ENCODE results near the gene BANF2.

The BANF2 gene

DNA sequence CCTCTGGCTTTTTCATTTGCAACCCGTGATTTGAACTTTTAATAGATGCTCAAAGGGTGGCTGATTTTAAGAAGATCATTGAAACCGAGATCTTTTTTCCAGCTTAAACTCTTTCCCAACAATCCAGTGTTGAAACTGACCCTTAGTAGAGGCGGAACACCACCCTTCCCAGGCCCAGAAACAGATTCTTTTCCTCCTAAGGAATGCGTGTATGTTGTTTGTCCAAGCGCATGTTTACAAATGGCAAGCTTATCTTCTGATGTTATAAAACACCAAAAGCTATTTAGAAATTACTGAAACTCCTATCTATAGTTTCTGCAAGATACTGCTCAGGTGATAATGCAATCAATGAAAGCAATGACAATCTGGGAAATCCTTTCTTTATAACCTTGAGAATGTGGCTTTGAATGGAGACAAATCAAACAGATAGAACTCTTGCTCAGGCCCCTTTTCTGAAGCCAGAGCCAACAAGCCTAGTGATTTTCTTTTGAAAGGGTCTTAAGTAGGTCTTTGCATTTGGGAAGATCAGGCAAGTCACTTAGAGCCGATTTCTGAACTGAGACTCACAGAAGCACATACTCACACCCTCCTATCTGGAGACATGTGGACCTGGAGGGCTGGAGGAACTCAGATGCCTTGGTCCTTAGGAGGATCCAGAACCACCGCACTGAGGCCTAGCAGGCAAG lies 9.1 kb downstream of the BANF2 start:
- no peak for FAIRE-seq
- no peak for DNase-seq (ENCODE audit: low spot score)

DNA sequence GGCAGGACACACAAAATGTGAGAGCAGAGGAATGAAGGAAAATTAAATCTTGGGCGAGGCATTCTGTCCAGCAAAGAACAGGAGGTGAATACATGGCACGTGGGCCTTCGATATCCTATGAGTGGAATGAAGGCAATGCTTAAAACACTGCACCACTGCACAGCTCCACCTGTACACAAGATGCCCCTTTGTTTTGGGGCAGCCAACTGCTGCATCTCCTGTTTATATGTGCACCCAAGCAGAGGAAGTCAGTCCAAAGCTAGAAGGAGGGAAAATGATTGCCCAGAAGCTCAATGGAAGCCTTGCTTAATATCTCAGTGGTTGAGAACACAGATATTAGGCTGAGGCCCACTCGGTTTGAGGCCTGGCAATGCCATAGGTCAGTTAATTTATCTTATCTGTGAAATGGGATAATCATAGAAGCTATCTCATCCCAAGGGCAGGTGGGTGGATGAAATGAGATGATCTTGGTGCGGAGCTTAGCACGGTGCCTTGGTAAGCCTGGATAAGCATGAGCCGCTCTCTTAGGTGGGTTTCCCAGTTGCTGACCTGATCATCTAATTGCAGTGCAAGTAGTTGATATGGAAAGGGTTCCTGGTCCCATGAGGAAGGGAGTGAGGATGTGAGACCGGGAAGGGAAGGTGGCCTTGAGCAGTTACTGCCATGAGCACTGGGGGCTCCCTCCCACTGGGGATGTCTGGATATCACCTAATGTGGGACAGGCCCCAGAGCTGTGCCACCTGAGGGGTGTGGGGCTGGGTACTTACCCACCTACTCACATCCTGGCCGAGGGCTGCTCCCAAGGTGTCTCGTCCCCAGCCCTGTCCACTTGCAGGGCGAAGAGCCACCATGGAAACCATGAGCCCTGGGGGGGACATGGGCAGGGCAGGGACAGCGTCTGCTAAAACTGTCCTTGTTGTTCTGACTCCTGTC lies 9.9 kb downstream of the BANF2 start:
- FAIRE-seq: no peak
- DNase-seq (ENCODE audit: low spot score): no peak

DNA sequence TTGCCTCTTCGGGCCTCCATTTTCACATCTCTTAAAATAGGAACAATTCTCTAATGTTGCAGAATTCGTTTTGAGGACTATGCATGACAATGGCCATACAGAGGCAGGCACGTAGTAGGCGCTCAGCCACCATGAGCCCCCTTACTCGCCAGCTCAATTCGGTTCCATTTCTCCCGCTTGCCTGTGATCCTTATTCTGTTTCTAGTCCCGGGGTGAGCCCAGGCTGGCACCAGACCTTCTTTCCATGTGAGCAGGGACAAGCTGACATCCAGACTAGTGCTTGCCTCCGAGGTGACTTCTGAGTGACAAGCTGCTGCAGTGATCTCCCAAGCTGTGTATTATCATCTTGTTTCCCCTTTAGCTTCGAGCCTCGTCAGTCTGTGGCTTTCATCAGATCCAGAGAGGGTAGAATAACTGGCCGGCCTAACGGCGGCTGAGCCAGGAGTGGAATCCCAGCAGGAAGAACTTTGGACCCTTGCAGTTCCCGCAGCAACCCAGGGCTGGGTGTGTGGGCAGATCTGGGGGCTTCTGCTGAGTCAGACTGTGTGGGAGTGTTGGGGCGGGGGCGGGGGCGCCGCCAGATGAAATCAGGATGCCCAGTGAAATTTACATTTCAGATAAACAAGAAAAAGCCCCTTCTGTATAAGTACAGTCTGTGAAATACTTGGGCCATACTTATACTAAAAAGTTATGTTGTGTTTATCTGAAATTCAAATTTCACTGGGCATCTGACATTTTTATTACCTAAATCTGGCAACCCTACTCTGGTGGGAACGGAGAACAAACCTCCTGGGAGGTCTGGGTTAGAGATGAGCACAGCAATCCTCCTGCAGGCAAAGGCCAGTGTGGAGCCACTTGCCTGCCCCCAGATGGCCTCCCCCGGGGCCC lies 10.9 kb downstream of the BANF2 start:
- FAIRE-seq (no peak), DNase-seq (ENCODE audit: low spot score) (no peak)

DNA sequence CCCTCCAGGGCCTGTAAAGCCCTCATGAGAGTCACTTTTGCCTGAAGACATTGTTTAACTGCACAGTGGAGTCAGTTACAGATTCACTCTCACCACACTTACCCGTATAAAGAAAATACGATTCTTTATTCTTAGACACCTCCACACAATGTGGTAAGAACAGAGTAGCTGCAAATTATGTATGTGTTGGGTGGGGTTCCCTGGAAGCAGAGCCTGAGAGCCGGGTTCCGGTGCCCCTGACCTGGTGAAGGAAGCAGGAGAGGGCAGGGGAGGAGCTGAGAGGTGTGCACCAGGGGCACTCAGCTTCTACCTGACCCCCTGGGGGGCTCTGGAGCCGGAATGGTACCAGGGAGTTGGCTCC lies 11.5 kb downstream of the BANF2 start:
- DNase-seq (ENCODE audit: low spot score): no peak
- FAIRE-seq: no peak

DNA sequence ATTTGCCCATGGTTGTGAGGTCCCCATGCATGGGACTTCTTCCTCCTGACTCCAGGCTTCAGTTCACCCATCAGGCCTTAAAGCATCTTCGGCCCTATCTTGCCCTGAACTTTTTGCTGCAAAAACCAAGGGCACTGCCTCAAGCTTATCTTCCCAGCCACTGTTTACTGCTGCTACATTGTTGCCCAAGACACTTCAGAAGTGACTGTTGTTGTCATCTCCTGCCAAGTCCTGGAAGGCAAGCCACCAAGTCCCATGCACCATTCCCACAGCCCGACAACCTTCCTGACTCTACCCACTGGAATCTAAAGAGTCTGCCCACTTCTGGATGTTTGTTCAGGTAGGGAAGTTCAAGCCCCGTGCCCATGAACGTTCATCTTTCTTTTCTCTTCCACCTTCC lies 12.4 kb downstream of the BANF2 start:
- FAIRE-seq (no peak), DNase-seq (ENCODE audit: low spot score) (no peak)

DNA sequence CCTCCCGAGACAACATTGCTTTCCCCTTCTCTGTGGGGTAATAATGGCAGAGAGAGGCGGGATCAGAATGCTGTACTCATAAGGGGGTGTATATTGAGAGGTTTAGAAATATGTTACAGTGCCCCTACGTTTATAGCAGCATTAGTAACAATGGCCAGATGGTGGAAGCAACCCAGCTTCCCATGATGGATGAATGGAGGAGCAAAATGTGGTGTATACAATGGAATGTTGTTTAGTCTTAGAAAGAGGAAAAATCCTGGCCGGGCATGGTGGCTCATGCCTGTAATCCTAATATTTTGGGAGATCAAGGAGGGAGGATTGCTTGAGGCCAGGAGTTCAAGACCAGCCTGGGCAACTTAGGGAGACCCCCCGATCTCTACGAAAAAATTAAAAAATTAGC lies 12.9 kb downstream of the BANF2 start:
- DNase-seq (ENCODE audit: low spot score): no peak
- FAIRE-seq: no peak

DNA sequence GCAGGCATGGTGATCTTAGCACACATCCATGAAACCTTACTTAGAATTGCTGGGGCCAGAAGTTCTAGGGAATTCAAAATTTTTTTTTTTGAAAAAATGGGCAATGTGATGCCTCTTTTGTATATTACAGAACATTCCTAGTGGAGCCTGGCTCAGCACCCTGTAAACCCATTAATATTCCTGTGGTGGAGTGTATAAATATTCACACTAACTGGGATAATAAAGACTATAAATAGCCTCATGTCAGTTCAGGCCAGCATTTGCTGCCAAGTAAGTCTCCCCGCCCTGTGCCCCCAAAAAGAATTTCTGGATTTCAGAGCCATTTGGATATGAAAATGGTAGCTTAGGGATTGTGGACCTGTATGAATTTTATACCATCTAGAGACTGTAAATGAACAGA lies 14.8 kb downstream of the BANF2 start:
- FAIRE-seq: no peak
- DNase-seq (ENCODE audit: low spot score): no peak

DNA sequence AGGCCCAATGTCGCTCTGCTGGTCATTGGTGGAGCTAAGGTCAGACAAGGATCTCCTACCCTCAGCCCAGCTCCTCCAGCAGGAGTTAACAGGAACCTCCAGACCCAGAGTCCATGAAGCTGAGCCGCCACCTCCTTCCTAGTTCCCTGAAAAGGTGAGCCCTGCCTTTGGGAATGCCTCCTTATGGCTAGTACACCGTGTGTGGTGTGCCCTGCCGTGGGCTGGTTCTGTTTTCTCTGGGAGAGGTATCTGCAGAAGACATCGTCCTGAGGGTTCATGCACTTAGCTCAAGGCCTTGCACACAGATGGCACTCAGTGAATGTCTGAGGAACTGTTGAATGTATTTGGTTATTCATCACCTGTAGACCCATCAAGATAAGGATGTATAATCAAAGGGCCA lies 15.3 kb downstream of the BANF2 start:
- DNase-seq (ENCODE audit: low spot score) (no peak), FAIRE-seq (no peak)

DNA sequence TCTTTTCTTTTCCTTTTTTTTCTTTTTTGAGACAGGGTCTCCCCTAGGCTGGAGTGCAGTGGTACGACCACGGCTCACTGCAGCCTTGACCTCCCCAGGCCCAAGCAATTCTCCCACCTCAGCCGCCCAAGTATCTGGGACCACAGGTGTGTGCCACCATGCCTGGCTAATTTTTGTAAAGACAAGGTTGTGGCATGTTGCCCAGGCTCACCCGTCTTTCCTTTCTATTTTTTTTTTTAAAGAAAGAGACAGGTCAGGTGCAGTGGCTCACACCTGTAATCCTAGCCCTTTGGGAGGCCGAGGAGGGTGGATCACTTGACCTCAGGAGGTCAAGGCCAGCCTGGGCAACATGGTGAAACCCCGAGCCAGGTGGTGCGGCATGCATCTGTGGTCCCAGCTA lies 16.6 kb downstream of the BANF2 start:
- FAIRE-seq: no peak
- no peak for DNase-seq (ENCODE audit: low spot score)

DNA sequence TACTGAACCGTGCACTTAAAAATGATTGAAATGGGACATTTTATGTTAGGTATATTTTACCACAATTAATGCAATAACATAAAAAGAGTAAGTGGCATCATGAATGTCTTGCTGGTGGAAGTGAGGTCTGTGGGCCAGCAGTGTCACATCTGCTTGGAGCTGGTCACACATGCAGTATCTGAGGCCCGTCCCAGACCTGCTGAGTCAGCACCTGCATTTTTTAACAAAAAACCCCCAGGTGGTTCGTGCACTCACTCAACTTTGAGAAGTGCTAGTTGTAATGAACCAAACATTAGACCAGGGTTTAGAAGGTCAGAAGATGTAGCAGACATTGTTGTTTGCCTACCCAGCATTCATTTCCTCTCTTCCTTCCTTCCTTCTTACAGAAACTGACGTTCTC lies 21.0 kb downstream of the BANF2 start:
- FAIRE-seq: no peak

DNA sequence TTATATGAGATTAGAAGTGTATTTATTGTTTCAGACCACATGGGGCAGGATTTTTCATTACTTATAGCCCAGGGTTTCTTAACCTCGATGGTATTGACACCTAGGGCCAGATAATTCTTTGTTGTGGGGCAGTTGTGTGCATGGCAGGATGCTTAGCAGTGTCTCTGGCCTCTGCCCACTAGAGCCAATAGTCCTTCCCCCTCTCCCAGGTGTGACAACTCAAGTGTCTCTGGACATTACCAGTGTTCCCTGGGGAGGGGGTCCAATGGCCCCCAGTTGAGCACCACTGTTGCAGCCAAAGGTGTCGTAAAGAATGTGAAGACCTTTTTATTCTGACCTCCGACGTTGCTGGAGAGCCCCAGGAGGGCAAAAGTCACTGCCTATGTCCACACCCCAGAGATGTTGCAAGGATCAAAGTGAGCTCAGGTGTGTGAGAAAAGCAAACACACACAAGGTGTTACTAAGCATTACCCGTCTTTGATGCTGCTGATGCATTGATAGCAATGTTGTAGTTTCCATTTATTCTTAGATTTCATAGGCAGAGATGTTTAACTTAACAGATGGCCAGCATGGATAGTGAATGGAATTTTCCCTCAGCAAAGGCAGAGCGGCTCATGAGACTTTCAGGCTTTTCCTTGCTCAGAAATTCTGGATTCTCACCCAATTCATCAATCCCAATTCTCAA lies 22.2 kb downstream of the BANF2 start:
- FAIRE-seq: no peak
- DNase-seq (ENCODE audit: low spot score): no peak

More for the DNA sequence above, 21.0 kb downstream of the BANF2 start:
- no peak for DNase-seq (ENCODE audit: low spot score)

DNA sequence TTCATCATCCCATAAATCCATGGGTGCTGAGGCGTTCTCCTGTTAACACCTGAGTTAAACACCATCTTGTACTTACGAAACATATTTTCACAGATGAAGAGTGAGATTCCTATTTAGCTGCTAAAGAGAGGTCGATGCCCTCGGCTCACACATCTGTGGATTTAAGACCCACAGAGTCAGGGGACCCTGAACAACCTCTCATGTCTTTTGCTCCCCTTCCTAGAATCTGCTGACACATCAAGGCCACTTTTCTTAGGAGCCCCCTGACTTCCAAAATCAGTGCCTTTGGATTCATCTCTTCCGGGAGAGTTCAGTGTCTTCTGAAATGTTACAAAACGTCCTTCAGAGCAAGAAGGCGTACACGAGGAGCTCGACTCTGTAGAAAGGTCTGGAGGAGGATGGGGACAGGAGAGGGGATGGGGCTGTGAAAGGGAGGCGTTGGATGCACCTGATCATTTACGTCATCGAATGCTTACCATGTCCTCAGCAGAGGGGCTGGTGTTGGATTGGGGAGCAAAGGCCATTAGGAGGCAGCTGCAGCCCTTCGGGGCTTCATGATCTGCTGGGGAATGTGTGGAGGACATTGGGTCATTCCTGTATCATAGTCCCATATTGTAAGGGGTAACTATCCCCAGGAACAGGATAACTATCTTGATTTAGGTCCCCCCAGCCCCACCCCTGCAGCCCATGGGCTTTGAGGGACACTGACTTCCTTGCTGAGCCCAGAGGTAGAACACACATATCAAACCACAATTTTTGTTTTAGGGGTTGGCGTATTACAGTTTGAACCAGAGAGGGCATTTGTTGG lies 22.9 kb downstream of the BANF2 start:
- FAIRE-seq: no peak

DNA sequence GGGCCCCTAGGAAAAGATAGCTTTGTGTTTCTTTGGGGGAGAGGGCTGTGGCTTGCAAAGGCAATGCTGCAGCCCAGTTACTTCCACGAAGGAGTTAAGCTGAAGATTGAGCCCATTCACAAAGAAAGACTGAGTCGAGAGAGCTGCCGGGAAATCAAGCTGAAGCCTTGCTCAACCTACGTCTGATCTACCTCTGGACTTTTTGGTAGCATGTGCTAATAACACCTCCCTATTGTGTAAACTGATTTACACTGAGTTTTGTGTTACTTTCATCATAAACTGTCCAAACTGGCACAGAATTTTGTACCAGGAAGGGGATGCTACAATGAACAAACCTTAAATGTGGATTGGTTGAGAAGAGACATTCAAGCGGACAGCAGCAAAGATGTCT lies 23.5 kb downstream of the BANF2 start:
- FAIRE-seq (no peak), DNase-seq (ENCODE audit: low spot score) (no peak)

More for the DNA sequence above, 22.9 kb downstream of the BANF2 start:
- no peak for DNase-seq (ENCODE audit: low spot score)

DNA sequence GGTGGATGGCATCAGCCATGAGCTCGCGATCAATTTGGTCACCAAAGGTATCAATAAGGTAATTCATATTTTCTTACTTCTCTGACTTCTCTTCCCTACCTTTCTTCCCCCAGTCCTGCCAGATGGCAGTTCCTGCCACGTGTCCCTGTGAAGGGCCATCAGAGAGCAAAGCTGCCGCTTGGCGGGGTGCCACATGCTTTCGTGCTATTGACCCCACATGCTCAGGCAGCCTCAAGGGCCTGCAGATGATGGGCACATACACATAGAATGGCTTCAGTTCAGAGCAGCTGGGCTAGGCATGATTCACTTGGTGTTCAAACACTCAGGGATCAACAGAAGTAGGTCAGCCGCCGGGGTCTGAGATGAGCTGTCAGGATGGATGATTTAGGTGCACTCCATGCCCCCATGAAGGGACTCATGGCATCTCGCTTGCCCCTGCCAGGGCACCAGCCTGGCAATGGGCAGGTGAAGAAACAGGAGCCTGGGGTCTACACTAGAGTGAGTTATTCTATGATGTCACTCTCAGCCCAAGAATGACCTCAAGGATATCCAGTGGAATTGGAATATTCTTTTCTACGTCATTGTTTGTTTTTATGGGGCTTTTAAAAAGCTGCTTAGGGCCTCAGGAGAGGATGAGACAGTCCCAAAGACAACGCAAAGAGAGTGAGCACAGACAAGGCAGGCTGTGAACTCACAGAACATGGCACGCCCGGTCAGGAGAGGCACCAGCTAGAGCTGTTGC lies 25.5 kb downstream of the BANF2 start:
- DNase-seq (ENCODE audit: low spot score): no peak
- FAIRE-seq: no peak

DNA sequence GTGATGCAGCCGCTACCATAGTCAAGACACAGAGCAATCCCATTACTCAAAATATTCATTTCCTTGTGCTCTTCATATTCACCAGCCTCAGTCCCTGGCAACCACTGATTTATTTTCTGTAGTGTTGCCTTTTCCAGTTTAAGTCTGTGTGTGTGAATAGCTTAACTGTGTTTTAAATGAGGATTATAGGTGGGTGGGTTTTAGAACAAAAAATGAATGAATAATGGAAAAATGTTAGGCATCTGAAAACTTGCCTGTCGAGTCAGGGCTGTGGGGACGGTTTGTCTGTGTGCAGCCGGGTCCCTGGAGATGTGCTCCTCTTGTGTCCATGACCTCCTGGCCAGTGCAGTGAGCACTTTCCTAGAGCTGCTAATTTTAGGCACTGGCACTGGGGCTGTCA lies 27.1 kb downstream of the BANF2 start:
- no peak for DNase-seq (ENCODE audit: low spot score)
- no peak for FAIRE-seq

DNA sequence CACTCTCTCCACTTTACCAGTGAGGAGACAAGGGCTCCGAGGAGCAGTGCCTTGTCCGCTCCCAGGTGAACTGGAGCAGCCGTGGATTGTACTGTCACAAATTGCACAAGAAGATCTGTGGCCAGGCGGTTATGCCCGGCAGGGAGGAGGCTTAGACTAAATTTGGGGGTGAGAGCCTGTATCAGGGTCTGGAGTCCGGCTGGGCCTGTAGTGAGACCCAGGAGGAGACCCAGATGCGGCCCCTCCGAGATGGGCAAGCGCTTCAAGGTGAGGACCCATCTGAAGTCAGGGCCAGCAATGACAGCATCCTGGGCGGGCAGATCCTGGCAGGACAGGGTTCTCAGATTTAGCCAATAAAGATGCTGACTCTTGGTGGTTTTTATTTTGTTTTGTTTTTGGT lies 27.6 kb downstream of the BANF2 start:
- DNase-seq (ENCODE audit: low spot score) (no peak), FAIRE-seq (no peak)

DNA sequence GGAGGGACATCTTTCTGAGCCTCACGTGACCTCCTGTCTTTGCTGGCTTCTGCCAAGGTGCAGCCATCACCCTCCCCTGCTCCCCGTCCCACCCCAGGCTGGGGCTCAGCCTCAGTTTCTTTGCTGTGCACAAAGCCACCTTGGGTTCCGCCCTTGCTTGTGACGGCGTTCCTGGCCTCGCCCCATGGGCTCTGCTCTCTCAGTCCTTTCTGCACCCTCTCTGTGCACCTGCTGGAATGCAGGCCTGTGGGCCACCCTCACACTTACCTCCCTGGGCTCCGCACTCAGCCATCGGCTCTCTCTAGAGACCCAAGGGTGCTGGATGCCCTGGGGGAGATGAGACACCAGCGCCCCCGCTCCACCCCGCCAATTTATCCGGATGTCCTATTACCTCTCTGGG lies 28.3 kb downstream of the BANF2 start:
- no peak for FAIRE-seq
- DNase-seq (ENCODE audit: low spot score): no peak

DNA sequence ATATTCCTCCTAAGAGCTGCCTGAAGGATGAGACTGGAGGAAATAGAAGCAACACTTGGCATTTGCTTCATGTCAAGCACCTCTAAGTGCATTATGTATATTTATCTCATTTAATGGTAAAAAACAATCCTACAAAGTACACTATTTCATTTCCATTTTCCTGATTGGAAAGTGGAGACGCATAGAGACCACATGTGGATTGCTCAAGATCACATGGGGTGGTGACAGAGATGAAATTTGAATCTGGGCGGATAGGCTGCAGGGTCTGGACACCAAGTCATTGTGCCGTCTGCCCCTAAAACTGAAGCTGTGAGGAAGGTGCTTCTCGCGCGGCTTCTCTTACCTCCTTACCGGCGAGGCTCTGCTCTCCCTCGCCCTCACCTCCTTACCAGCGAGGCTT lies 30.3 kb downstream of the BANF2 start:
- FAIRE-seq (no peak), DNase-seq (ENCODE audit: low spot score) (no peak)

DNA sequence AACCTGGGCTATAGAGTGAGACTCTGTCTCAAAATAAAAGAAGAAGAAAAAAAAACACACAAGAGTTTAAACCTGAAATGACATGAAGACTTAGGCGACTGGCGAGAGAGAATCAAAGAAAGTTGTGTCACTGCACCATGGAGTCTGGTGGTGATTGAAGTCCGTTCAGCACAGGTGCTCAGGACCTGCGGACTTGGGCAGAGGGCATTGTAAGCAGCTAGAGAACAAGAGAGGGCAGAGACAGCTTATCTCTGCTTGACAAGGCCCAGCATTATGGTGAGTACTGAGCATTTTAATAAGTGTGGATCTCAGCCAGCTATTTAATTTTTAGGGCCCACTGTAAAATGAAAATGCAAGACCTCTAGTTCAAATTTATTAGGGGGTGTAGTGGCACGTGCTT lies 31.5 kb downstream of the BANF2 start:
- no peak for DNase-seq (ENCODE audit: low spot score)
- no peak for FAIRE-seq

Measured in RCC 7860 (cell line).